ENCODE data around the gene CHST15.

DNA sequence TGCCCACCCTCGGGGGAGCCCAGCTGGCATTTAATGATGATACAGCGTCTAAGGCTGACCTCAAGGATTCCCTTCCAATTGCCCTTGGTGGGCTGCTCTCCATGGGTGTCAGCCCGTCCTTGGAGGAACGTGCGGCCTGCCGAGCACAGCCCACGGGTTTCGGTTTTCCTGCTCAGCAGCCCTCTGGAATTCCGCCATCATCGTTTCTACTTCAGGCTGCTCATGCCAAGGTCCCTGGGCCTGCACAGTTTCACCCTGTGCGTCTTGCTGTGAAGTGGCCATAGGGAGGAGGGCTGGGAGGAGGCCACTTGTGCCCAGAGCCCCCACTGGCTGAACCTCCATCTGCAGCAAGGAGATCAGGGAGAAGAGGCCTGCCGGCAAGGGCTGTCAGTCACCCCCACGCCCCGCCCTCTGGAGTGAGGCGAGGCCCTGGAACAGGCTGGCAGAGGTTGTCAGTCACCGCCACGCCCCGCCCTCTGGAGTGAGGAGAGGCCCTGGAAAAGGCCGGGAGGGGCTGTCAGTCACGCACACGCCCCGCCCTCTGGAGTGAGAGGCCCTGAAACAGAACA, 82.8 kb downstream of the CHST15 start:
- TF ChIP-seq, protein P1, sequence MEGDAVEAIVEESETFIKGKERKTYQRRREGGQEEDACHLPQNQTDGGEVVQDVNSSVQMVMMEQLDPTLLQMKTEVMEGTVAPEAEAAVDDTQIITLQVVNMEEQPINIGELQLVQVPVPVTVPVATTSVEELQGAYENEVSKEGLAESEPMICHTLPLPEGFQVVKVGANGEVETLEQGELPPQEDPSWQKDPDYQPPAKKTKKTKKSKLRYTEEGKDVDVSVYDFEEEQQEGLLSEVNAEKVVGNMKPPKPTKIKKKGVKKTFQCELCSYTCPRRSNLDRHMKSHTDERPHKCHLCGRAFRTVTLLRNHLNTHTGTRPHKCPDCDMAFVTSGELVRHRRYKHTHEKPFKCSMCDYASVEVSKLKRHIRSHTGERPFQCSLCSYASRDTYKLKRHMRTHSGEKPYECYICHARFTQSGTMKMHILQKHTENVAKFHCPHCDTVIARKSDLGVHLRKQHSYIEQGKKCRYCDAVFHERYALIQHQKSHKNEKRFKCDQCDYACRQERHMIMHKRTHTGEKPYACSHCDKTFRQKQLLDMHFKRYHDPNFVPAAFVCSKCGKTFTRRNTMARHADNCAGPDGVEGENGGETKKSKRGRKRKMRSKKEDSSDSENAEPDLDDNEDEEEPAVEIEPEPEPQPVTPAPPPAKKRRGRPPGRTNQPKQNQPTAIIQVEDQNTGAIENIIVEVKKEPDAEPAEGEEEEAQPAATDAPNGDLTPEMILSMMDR (IDR thresholded peaks at IDR 0.05): no peak
- TF ChIP-seq POLR2A (IDR thresholded peaks at IDR 0.05): no peak

Measured in adrenal gland (tissue), 5 donors.